Measurements from ENCODE around the gene UMOD.
A peak's percentile ranks its signal among the peaks of the same experiment; 100 is the strongest.

UMOD gene

DNA sequence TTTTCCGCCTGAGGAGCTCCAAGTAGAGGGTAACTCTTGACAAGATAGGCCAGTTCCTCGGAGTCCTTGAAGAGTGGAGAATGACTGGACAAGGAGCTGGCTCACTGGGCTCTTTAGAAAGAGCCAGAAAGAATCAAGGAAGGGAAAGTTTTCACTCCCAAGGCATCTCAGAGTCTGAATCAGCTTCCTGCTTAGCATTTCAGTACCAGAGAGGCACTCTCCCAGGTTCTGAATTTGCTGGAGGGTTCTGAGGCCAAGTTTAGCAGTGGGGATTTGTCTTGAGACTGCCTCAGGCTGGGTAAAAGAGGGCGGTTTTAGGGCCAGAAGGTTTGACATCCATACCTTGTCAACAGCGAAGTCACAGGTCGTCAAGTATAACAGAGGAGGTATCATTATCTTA is 50.7 kb downstream of the UMOD start:
- no peak for FAIRE-seq
- TF ChIP-seq POLR2A (IDR thresholded peaks at IDR 0.05; ENCODE audit: low read depth, low read length), result no peak
- no peak for TF ChIP-seq TAF1 (IDR thresholded peaks at IDR 0.05; ENCODE audit: low read depth, low read length)
- TF ChIP-seq POU2F2 (IDR thresholded peaks at IDR 0.05; ENCODE audit: low read depth, low read length), result no peak
- TF ChIP-seq PAX5 (IDR thresholded peaks at IDR 0.05; ENCODE audit: insufficient read depth, low read length, severe bottlenecking), result no peak
- TF ChIP-seq SPI1 (IDR thresholded peaks at IDR 0.05; ENCODE audit: low read depth, low read length), result no peak
- no peak for TF ChIP-seq POLR2AphosphoS5 (IDR thresholded peaks at IDR 0.05; ENCODE audit: low read depth, low read length)

DNA sequence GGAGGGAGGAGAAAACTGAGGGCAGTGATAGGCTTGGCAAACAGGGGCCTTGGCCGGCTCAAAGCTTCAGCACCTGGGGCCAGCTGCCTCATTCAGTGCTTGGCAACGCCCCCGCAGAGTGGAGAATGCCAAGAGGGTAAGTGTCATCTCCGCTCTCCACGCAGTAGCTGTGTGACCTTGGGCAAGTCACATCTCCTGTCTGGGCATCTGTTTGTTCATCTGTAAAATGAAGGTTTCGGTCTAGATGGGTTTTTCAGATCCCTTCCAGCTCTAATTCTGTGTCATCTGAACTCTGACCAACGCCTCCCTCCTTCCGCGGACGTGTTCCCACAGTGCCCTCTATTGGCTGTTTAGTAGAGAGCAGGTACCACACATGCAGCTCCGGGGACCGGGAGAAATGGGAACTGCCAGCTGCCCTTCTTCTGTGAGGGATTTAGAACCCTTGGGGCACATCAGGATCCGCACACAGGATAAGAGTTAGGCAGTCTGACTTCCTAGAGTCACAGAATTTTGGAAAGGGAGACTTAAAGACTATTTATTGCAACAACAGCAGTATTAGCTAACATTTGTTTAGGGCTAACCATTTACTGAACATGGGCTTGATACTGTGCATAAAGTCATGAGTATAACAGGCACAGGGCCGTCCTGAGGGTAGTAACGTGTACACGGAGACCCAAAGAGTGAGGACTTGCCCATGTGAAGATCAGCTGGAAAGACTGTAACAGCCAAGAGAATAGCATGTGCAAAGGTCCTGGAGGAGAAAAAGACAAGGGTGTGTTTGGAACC is 52.0 kb downstream of the UMOD start:
- FAIRE-seq (peak; percentile 76), DNase-seq (ENCODE audit: insufficient read length, low spot score) (peak; percentile 35)
- TF ChIP-seq POLR2A (IDR thresholded peaks at IDR 0.05; ENCODE audit: low read depth, low read length) (no peak), SPI1 (IDR thresholded peaks at IDR 0.05; ENCODE audit: low read depth, low read length) (peak; percentile 71), TAF1 (IDR thresholded peaks at IDR 0.05; ENCODE audit: low read depth, low read length) (no peak)

More for the DNA sequence above, 50.7 kb downstream of the UMOD start:
- no peak for DNase-seq (ENCODE audit: insufficient read length, low spot score)

DNA sequence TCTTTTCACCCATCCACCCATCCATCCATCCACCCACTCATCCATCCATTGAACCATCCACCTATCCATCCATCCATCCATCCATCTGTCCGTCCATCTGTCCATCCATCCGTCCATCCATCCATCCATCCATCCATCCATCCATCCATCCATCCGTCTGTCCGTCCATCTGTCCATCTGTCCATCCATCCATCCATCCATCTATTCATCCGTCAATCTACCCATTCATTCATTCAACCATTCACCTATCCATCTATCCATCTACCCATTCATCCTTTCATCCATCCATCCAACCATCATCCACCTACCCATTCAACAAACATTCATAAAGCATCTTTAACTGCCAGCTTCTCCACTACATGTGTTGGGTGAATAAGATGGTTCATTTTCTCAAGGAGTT is 54.1 kb downstream of the UMOD start:
- TF ChIP-seq POLR2AphosphoS5 (IDR thresholded peaks at IDR 0.05; ENCODE audit: low read depth, low read length), result no peak
- TF ChIP-seq SPI1 (IDR thresholded peaks at IDR 0.05; ENCODE audit: low read depth, low read length), result no peak
- no peak for TF ChIP-seq POU2F2 (IDR thresholded peaks at IDR 0.05; ENCODE audit: low read depth, low read length)
- TF ChIP-seq TAF1 (IDR thresholded peaks at IDR 0.05; ENCODE audit: low read depth, low read length), result no peak
- TF ChIP-seq PAX5 (IDR thresholded peaks at IDR 0.05; ENCODE audit: insufficient read depth, low read length, severe bottlenecking), result no peak
- TF ChIP-seq POLR2A (IDR thresholded peaks at IDR 0.05; ENCODE audit: low read depth, low read length), result no peak
- no peak for FAIRE-seq
- DNase-seq (ENCODE audit: insufficient read length, low spot score), result no peak

DNA sequence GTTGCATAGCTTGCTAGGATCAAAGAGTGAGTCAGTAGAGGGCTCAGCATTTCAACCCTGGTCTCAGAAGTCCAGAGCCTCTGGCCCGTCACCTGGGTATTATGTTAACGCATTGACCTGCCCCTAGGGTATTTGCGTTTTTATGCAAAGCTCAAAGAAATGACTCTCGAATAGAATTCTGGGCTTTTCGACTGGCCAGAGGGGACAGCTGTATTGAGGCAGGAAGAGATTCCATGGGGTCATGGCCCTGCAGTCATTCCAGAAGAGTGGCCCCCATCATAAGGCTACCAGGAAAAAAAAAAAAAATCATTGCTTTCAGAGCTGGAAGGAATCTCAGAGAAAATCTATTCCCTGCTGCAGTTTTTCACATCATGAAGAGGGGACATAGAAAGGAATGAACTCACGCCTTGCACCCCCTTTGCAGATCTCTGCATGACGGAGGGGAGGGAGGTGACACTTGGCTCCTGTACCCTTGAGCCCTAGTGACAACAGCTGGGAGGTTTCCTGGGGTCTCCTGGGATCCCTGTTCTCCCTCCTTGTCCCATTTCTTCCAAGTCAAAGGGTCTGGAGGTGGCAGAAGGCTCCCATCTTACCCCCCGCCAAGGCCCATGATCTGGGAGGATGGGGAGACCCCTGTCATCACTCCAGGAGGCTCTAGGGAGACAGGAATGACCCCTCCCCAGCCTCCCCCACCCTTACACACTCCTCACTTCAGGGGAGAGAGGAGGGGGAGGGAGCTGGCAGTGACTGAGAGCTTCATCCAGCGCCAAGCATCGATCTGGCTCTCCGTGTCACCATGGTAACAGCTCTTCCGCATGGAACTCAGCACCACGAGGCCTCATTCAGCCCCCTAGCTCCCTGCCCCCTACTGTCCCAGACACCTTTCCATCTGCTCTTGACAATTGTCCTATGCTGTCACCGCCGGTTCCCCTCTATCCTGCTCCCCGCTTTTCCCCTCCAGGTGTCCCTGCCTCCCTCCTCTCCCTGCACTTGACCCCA is 61.0 kb downstream of the UMOD start:
- no peak for DNase-seq (ENCODE audit: insufficient read length, low spot score)
- TF ChIP-seq POLR2A (IDR thresholded peaks at IDR 0.05; ENCODE audit: low read depth, low read length), result no peak
- TF ChIP-seq TAF1 (IDR thresholded peaks at IDR 0.05; ENCODE audit: low read depth, low read length), result no peak
- no peak for TF ChIP-seq PAX5 (IDR thresholded peaks at IDR 0.05; ENCODE audit: insufficient read depth, low read length, severe bottlenecking)
- no peak for TF ChIP-seq POU2F2 (IDR thresholded peaks at IDR 0.05; ENCODE audit: low read depth, low read length)

DNA sequence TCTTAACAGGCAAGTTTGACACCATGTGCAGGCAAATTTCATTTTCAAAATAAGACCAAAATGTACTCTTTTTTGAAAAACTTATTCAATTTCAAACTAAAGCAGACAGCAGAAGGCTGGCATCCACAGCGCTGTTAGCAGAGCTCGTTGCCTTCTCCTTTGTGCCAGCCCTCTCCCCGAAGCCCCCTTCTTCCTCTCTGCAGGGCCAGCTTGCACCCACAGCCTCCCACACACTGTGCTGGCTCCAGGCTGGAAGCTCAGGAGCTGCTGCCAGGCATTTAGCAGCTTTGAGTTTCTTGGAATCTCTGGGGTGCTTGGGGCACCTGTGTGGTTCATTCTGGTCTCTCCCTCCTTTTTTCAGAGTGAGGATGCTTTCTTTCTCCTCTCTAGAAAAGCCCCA is 62.9 kb downstream of the UMOD start:
- FAIRE-seq (no peak), DNase-seq (ENCODE audit: insufficient read length, low spot score) (no peak)
- TF ChIP-seq POLR2AphosphoS5 (IDR thresholded peaks at IDR 0.05; ENCODE audit: low read depth, low read length), result no peak
- no peak for TF ChIP-seq POU2F2 (IDR thresholded peaks at IDR 0.05; ENCODE audit: low read depth, low read length)
- TF ChIP-seq PAX5 (IDR thresholded peaks at IDR 0.05; ENCODE audit: insufficient read depth, low read length, severe bottlenecking), result no peak
- no peak for TF ChIP-seq TAF1 (IDR thresholded peaks at IDR 0.05; ENCODE audit: low read depth, low read length)
- TF ChIP-seq SPI1 (IDR thresholded peaks at IDR 0.05; ENCODE audit: low read depth, low read length), result no peak
- TF ChIP-seq POLR2A (IDR thresholded peaks at IDR 0.05; ENCODE audit: low read depth, low read length), result no peak

More for the DNA sequence above, 61.0 kb downstream of the UMOD start:
- no peak for FAIRE-seq

DNA sequence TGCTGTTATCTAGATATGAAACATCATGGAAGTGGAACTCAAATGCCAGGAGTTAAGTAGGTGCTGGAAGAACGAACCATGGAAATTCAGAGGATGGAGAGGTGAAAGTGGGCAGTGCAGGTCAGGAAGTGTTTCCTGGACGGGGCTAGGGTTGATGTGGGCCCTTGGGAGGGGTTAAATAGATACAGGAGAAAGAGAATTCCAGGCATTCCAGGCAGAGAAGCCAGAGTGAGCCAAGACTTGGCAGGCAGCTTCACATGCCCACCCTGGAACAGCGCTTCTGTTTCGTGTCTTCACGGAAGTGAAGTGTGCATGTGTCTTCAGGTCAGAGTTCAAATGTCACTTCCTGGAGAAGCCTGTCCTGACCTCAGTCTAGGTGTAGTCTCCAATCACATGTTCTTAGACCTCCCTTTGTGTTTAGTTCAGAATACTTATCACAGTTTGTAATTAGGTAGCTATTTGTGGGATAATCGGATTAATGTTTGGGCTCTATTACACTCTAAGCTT is 66.5 kb downstream of the UMOD start:
- FAIRE-seq, result no peak
- TF ChIP-seq PAX5 (IDR thresholded peaks at IDR 0.05; ENCODE audit: insufficient read depth, low read length, severe bottlenecking), result no peak
- no peak for TF ChIP-seq POU2F2 (IDR thresholded peaks at IDR 0.05; ENCODE audit: low read depth, low read length)
- TF ChIP-seq SPI1 (IDR thresholded peaks at IDR 0.05; ENCODE audit: low read depth, low read length), result no peak
- no peak for TF ChIP-seq POLR2AphosphoS5 (IDR thresholded peaks at IDR 0.05; ENCODE audit: low read depth, low read length)
- no peak for TF ChIP-seq POLR2A (IDR thresholded peaks at IDR 0.05; ENCODE audit: low read depth, low read length)
- no peak for DNase-seq (ENCODE audit: insufficient read length, low spot score)

Measured in GM12891 (cell line).